Retinal pigment epithelial cell (primary cell): ENCODE data around the gene FOXJ1.

Experiments
- DNase-seq: peaks from one replicate; pipeline ENCODE4 v3.0.0-alpha.2; 2010; ENCODE audit warnings: low read depth
- H3K4me3 ChIP-seq: 2 replicates; pipeline ENCODE4 v1.5.1; 2011; ENCODE audit warnings: mild to moderate bottlenecking, low read length, control low read depth, moderate library complexity
- TF ChIP-seq, protein P1 (sequence below): conservative IDR thresholded peaks from 2 replicates; pipeline ENCODE4 v1.5.1; 2011; ENCODE audit warnings: low read depth, low read length, control low read depth, inconsistent platforms

FOXJ1 gene

DNA sequence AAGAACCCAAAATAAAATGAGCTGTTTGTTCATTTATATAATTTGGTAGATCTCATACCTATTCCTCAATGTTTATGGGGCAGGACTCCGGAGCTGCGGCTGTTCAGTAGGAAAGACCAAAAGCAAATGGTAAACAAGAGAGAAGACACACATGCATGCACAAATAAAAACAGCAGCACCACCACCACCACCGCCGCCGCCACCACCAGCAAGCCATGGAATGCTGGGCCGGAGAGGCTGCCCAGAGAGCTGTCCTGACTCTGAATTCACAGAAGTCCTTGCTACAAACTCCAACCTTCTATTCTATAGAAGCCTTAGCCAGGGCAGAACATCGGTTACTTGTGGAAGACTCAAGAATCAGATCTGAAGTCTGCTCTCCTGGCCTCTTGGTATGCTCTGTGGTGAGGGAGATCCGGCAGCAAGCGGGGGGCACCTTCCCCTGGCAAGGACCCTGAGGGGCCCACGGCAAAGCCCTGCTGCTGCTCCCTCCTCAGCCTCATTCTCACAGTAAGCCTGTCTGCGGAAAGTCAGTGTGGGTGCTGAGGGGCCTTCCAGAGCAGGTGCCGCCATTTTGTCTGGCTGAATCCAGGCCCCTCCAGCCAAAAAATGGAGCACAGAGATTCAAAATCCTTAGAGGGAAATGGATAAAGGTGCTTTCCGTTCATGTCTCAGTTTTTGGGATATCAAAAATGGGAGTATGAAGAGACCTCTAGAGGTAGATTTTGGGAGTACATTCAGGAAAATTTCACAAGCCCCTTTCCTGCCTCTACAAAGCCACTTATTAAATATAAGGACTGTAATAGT is 6.4 kb upstream of the FOXJ1 start:
- DNase-seq, result no peak
- TF ChIP-seq, protein P1, sequence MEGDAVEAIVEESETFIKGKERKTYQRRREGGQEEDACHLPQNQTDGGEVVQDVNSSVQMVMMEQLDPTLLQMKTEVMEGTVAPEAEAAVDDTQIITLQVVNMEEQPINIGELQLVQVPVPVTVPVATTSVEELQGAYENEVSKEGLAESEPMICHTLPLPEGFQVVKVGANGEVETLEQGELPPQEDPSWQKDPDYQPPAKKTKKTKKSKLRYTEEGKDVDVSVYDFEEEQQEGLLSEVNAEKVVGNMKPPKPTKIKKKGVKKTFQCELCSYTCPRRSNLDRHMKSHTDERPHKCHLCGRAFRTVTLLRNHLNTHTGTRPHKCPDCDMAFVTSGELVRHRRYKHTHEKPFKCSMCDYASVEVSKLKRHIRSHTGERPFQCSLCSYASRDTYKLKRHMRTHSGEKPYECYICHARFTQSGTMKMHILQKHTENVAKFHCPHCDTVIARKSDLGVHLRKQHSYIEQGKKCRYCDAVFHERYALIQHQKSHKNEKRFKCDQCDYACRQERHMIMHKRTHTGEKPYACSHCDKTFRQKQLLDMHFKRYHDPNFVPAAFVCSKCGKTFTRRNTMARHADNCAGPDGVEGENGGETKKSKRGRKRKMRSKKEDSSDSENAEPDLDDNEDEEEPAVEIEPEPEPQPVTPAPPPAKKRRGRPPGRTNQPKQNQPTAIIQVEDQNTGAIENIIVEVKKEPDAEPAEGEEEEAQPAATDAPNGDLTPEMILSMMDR, result peak; percentile 66
- H3K4me3 ChIP-seq, result no peak overlapping the region

DNA sequence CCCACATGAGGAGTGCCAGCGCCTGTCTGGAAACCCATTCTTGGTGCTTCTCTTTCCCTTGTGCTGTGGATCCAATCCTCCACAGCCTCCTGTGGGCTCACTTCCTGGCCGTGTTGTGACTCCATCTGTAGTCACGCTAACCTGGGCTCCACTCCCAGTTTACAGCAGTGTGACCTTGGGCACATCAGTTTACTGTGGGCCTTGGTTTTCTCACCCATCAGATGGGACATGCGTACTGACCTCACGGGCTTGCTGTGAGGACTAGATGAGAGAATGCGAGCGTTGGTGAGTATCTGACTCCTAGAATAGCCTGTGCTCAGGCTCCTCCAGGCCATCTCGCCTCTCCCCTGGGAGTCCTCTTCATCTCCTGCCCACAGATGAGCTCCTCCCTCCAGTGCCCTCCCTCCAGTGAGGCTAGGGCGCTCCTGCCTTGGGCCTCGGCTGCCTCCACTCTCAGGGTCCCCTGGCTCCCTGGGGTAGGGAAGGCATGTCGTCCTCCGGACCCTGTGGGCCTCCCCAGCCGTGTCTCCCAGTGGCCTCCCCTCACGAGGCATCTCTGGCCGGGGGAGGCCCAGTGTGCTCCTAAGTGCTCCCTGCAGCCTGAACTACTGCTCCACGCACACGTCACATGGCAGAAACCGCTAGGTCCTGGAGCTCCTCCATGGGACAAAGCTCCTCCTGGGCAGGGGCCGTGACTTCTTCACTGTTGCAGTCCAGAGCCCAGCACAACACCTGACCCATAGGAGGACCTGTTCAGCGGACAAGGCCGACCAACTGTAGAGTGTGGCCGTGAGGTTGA is 5.2 kb upstream of the FOXJ1 start:
- TF ChIP-seq, protein P1, result no peak
- H3K4me3 ChIP-seq, result no peak overlapping the region
- no peak for DNase-seq

DNA sequence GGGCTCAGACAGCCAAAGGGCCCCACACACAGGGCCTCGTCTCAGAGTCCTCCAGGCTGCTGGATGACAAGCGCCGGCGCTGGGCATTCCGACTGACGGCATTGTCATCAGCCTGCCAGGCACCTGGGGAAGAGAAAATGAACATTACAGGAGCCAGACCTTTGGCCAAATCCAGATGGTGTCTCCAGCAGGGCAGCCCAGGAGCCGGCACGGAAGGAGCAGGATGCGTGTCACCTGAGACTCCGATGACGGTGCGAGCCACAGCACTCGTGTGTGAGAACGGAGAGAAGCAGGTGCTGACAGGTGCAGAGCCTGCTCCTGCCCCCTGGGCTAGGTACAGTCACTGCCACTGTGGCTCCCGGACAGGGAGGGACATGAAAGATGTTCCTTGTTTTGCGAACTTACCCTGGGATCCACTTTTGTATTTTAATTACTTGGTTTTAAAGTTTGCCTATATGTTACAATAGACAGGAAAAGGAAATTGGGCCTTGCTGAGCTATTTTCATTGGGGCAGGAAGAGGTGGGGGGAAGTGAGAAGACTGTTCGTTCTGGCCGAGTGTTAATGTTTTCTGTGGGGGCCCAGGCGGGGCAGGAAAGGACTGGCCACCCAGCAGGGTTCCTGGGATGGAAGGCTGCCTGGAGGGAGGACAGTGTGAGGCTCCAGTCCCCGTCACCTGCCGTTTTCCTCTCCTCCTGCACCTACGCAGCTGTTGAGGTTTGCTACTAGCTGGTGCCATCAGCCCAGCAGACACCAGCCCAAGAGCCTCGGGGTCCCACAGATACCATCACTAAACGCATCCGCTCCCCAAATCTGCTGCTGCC is 4.4 kb upstream of the FOXJ1 start:
- TF ChIP-seq, protein P1, result no peak
- DNase-seq, result no peak
- no peak overlapping the region for H3K4me3 ChIP-seq

DNA sequence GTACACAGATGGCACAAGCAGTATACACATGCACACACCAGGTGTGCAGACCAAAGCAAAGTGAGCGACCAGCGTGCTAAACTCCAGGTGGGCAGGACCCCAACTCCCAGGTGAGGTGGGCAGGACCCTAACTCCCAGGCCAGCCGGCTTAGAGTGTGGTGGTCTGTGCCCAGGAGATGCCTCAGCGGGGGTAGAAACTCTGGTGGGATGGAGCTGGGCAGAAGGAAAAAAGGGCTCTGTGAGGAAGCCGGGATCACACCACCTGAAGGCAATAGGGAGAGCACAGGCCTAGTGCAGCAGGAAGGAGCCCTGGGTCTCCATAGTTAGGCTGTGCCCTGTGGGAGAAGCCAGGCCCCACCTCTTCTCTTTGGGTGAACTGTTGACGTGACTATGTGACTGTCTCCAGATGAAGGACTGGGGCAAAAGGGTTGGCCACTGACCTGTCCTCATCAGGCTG is 1.6 kb upstream of the FOXJ1 start:
- DNase-seq, result no peak
- TF ChIP-seq, protein P1, result no peak
- H3K4me3 ChIP-seq, result no peak overlapping the region

DNA sequence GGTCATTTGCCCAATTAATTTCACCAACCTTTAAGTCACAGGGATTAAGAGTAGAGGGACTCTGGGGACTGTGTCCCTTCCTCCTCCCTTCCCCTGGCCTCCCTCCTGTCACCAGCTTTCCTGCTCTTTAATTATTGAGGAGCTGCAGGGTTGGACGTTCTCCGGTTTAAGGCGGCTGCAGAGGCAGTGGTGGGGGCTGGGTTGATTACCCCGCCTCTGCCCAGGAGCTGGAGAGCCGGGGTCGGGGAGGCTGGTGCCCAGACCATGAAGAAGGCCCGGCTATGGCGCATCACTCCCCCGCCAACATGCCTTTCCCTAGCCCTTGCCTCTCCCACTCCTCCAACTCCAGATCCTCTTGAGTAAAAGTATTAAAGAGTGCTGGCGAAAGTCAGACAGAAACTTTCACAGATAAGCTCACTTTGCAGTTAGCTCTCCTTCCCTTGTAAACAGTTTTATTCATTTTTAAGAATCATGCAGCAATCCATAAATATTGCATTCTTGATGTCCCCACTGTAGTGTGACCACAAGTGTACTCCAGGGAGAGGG is 1.1 kb upstream of the FOXJ1 start:
- no peak for DNase-seq
- H3K4me3 ChIP-seq, result no peak overlapping the region
- TF ChIP-seq, protein P1, result no peak

DNA sequence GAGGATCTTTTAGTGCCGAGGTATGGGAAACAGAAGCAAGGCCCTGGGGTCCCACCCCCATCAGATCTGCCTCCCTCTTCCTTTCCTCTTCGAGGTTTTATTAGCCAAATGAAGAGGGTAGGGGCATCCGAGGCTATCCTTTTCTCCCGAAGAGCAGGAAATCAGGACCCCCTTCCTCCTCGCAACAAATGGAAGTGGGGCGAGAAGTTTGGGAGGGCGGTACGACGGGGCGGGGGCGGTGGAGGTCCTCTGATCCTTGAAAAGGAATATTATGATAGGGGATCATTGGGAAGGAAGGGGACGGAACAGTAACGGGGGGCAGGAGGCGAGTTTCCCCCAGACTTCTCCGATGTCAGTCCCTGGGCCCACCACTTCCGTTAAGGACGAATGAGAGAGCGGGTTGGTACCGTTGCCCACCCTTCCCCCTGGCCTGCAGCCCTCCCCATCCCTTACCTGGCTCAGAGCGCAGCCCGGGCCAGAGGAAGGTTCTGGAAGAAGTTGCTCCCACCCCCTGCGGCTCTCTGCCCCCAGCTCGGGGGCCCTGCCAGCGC is 309 bp downstream of the FOXJ1 start:
- DNase-seq, result no peak
- H3K4me3 ChIP-seq, result peak overlapping the region; percentile 12
- TF ChIP-seq, protein P1, result no peak
